ENCODE measurements around the gene SMIM9.
A peak's percentile ranks its signal among the peaks of the same experiment; 100 is the strongest.
"Not testable (repeated sequence)": the region's sequence is repeated elsewhere in the genome, so short reads cannot be mapped to it uniquely, and the experiment has no call there.

Gene SMIM9

DNA sequence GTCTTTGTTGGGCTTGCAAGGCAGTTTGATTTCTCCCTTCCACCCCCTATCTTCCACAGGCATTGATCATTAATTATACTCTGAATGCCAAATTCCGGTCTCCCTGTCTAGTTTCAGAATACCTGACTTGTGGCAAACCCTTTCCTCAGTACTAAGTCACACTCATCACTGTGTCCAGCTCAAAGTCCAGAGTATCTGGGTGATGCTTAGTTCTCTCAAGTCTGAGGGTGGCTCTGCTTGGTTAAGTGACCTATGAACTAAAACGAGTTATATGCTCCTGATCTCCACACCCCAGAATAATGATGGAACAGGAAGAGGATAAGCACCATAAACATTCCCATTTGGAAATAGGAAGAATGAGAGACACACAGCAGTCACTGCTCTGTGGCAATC, 6.5 kb downstream of the SMIM9 start:
- H3K36me3 ChIP-seq = no peaks in the 10 kb centered on the region
- no peaks in the 10 kb centered on the region for H3K9me3 ChIP-seq
- TF ChIP-seq, protein P1, sequence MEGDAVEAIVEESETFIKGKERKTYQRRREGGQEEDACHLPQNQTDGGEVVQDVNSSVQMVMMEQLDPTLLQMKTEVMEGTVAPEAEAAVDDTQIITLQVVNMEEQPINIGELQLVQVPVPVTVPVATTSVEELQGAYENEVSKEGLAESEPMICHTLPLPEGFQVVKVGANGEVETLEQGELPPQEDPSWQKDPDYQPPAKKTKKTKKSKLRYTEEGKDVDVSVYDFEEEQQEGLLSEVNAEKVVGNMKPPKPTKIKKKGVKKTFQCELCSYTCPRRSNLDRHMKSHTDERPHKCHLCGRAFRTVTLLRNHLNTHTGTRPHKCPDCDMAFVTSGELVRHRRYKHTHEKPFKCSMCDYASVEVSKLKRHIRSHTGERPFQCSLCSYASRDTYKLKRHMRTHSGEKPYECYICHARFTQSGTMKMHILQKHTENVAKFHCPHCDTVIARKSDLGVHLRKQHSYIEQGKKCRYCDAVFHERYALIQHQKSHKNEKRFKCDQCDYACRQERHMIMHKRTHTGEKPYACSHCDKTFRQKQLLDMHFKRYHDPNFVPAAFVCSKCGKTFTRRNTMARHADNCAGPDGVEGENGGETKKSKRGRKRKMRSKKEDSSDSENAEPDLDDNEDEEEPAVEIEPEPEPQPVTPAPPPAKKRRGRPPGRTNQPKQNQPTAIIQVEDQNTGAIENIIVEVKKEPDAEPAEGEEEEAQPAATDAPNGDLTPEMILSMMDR (IDR thresholded peaks at IDR 0.05) = no peak
- no peaks in the 10 kb centered on the region for H3K27me3 ChIP-seq
- H3K4me3 ChIP-seq (ENCODE audit: low read depth in 1 of 2, low read length in 1 of 2) = no peak overlapping the region
- peak overlapping the region; percentile 41 for H3K27ac ChIP-seq
- no peaks in the 10 kb centered on the region for H3K4me1 ChIP-seq (ENCODE audit: control insufficient read depth in 1 of 2, insufficient read depth in 1 of 2, low read depth in 1 of 2, low read length in 1 of 2)

DNA sequence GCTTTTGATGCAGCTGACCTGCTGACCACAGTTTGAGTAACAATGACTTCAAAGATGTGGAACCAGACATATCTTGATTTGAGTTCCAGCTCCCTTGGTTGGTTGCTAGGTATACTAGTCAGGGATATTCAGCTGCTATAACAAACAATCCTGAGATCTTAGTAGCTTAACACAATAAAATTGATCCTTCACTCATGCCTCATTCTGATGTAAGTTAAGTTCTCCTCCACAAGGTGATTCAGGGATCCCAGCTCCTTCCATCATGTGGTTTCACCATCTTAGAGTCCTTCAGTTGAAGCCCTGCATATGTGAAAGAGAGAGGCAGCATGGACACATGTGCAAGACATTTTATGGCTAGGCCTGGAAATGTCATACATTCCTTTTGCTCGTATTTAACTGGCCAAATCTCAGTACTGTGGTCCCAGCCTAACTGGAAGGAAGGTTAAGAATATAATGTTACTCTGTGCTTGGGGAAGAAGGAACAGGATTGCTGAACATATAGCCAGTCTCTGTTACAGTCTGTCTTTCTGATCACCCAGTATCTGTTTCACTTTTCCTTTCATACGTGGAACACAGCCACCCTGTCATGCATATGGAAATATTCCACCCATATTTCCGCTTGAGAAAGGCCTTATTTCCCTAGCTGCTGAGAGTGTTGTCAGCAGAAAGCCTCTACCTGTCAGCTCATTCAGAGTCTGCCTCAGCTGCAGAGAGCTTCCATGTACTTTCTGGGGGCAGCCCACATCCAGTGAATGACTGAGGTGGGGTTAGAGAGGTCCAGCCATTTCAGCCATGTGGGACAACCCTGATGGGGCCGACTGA, 7.1 kb downstream of the SMIM9 start:
- H3K9me3 ChIP-seq = no peaks in the 10 kb centered on the region
- H3K36me3 ChIP-seq = no peaks in the 10 kb centered on the region
- no peaks in the 10 kb centered on the region for H3K27me3 ChIP-seq
- no peak overlapping the region for H3K4me3 ChIP-seq (ENCODE audit: low read depth in 1 of 2, low read length in 1 of 2)
- TF ChIP-seq, protein P1 (IDR thresholded peaks at IDR 0.05) = no peak
- no peaks in the 10 kb centered on the region for H3K4me1 ChIP-seq (ENCODE audit: control insufficient read depth in 1 of 2, insufficient read depth in 1 of 2, low read depth in 1 of 2, low read length in 1 of 2)
- peak overlapping the region; percentile 41 for H3K27ac ChIP-seq

DNA sequence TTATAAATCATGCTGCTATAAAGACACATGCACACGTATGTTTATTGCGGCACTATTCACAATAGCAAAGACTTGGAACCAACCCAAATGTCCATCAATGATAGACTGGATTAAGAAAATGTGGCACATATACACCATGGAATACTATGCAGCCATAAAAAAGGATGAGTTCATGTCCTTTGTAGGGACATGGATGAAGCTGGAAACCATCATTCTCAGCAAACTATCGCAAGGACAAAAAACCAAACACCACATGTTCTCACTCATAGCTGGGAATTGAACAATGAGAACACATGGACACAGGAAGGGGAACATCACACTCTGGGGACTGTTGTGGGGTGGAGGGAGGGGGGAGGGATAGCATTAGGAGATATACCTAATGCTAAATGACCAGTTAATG, 8.9 kb downstream of the SMIM9 start:
- not testable (repeated sequence) for H3K9me3 ChIP-seq; H3K4me1 ChIP-seq (ENCODE audit: control insufficient read depth in 1 of 2, insufficient read depth in 1 of 2, low read depth in 1 of 2, low read length in 1 of 2)

DNA sequence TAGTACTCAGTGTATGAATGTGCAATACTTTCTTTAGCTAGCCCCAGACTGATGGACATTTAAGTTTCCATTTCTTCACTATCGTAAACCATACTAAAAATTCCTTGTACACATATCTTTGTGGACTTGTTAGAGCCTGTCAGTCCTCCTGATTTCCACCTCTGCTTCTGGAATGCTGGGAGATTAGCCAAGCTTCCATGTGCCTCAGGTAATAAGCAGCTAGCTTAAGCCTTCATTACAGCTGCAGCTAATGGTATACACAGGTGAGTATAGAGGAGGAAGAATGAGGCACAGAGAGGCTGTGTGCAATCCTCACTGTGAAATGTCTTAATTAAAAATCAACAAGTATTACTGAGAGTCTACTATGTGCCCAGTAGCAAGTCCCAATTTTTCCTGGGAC, 9.8 kb downstream of the SMIM9 start:
- Histone ChIP-seq H3K9me3 (no peaks in the 10 kb centered on the region), H3K36me3 (no peaks in the 10 kb centered on the region), H3K27ac (no peak overlapping the region), H3K4me3 (ENCODE audit: low read depth in 1 of 2, low read length in 1 of 2) (no peak overlapping the region), H3K4me1 (ENCODE audit: control insufficient read depth in 1 of 2, insufficient read depth in 1 of 2, low read depth in 1 of 2, low read length in 1 of 2) (no peaks in the 10 kb centered on the region), H3K27me3 (no peaks in the 10 kb centered on the region)
- TF ChIP-seq, protein P1 (IDR thresholded peaks at IDR 0.05) = no peak

More for the DNA sequence above, 8.9 kb downstream of the SMIM9 start:
- not testable (repeated sequence) for H3K4me3 ChIP-seq (ENCODE audit: low read depth in 1 of 2, low read length in 1 of 2); H3K27me3 ChIP-seq; H3K27ac ChIP-seq; H3K36me3 ChIP-seq

DNA sequence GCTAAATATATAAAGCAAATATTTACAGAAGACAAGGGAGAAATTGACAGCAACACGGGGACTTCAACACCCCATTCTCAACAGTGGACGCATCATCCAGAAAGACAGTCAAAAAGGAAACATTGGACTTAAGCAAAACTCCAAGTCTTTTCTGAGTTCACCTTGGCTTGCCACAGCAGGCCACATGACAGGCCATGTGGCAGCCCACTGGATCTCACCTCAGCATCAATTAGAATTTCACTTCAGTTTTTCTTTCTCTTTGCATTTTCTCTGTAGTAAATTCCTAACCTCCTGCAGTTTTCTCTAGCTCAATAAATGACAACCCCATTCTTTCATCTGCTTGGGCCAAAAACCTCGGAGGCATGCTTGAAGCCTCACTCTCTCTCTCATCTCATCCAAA, 12.4 kb downstream of the SMIM9 start:
- Histone ChIP-seq H3K27ac (no peak overlapping the region), H3K4me1 (ENCODE audit: control insufficient read depth in 1 of 2, insufficient read depth in 1 of 2, low read depth in 1 of 2, low read length in 1 of 2) (no peaks in the 10 kb centered on the region), H3K36me3 (no peaks in the 10 kb centered on the region), H3K27me3 (no peaks in the 10 kb centered on the region), H3K4me3 (ENCODE audit: low read depth in 1 of 2, low read length in 1 of 2) (no peak overlapping the region), H3K9me3 (no peaks in the 10 kb centered on the region)
- TF ChIP-seq, protein P1 (IDR thresholded peaks at IDR 0.05) = no peak

DNA sequence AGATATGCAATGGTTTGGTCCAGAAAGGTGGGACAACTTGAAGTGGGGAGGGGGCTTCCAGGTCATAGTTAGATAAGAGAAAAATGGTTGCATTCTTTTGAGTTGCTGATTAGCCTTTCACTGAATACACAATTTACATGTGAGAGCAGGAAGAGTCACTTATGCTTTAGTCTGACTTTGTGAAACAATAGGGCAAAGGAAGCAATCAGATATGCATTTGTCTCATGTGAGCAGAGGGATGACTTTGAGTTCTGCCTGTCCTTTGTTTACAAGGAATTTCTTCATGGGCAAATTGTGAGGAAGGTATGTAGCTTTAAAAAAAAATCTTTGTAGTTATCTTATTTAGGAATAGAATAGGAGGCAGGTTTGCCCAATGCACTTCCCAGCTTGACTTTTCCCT, 12.9 kb downstream of the SMIM9 start:
- no peaks in the 10 kb centered on the region for H3K9me3 ChIP-seq
- no peak overlapping the region for H3K4me3 ChIP-seq (ENCODE audit: low read depth in 1 of 2, low read length in 1 of 2)
- no peaks in the 10 kb centered on the region for H3K4me1 ChIP-seq (ENCODE audit: control insufficient read depth in 1 of 2, insufficient read depth in 1 of 2, low read depth in 1 of 2, low read length in 1 of 2)
- no peak overlapping the region for H3K27ac ChIP-seq
- no peaks in the 10 kb centered on the region for H3K36me3 ChIP-seq
- TF ChIP-seq, protein P1 (IDR thresholded peaks at IDR 0.05) = no peak
- no peaks in the 10 kb centered on the region for H3K27me3 ChIP-seq
